ENCODE measurements around the gene OR10Z1. TPM values are rescaled to one million over a fixed set of nuclear protein-coding genes. Genes with fewer than 3 reads are reported as not detected.

The OR10Z1 gene
- polyA plus RNA-seq, 1 of the 3 experiments (the other 2 are of a cell fraction): not detected

- H2AFZ ChIP-seq (ENCODE audit: low read depth): peak overlapping the region; percentile 62
- no peak overlapping the region for H3K27ac ChIP-seq (ENCODE audit: low read depth in 2 of 2, low read length in 1 of 2)
- ChIA-PET CTCF (no interaction called here), POLR2A (no interaction called here)
- H3K4me3 ChIP-seq (ENCODE audit: low read depth in 2 of 2, low read length in 1 of 2): peak overlapping the region; percentile 35 to 46
- H3K9me3 ChIP-seq: no peaks in the 10 kb centered on the region
- no peak for DNase-seq
- no peaks in the 10 kb centered on the region for H3K4me1 ChIP-seq (ENCODE audit: control insufficient read depth in 1 of 2, insufficient read depth in 2 of 2, low read depth in 1 of 2, low read length in 1 of 2)
- H3K4me2 ChIP-seq: peak overlapping the region; percentile 69
- H4K20me1 ChIP-seq (ENCODE audit: insufficient read depth): no peaks in the 10 kb centered on the region
- H3K9ac ChIP-seq: no peak overlapping the region
- no peaks in the 10 kb centered on the region for H3F3A ChIP-seq (replicated peaks; ENCODE audit: insufficient read depth)
- H3K27me3 ChIP-seq (ENCODE audit: insufficient read depth): no peaks in the 10 kb centered on the region; the same call in 1 of the 2 replicates
- no peaks in the 10 kb centered on the region for H3K9me2 ChIP-seq
- 0% methylated on average over 7 of the region's 7 CpGs for WGBS (ENCODE audit: low lambda C conversion rate)
- H3K79me2 ChIP-seq (ENCODE audit: insufficient read depth): no peaks in the 10 kb centered on the region
- TF ChIP-seq, protein P1, sequence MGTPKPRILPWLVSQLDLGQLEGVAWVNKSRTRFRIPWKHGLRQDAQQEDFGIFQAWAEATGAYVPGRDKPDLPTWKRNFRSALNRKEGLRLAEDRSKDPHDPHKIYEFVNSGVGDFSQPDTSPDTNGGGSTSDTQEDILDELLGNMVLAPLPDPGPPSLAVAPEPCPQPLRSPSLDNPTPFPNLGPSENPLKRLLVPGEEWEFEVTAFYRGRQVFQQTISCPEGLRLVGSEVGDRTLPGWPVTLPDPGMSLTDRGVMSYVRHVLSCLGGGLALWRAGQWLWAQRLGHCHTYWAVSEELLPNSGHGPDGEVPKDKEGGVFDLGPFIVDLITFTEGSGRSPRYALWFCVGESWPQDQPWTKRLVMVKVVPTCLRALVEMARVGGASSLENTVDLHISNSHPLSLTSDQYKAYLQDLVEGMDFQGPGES (IDR thresholded peaks at IDR 0.05; ENCODE audit: low read depth, low read length): no peak
- TF ChIP-seq RCOR1 (IDR thresholded peaks at IDR 0.05; ENCODE audit: low read length) (no peak), EZH2phosphoT487 (IDR thresholded peaks at IDR 0.05; ENCODE audit: borderline replicate concordance, low read depth) (no peak), TCF12 (IDR thresholded peaks at IDR 0.05) (no peak), FOSL2 (IDR thresholded peaks at IDR 0.05; ENCODE audit: borderline replicate concordance, low read depth) (no peak), SIN3A (IDR thresholded peaks at IDR 0.05; ENCODE audit: borderline replicate concordance, low read depth, low read length) (no peak), RXRA (IDR thresholded peaks at IDR 0.05; ENCODE audit: borderline replicate concordance, low read depth) (no peak), YY1 (IDR thresholded peaks at IDR 0.05; ENCODE audit: low read depth) (no peak), GABPA (IDR thresholded peaks at IDR 0.05; ENCODE audit: low read depth) (no peak), NFIC (IDR thresholded peaks at IDR 0.05; ENCODE audit: borderline replicate concordance) (no peak), FOXJ3 (CRISPR knock-in tag; IDR thresholded peaks at IDR 0.05) (no peak), NRF1 (IDR thresholded peaks at IDR 0.05; ENCODE audit: low read depth, low read length) (no peak), TEAD4 (IDR thresholded peaks at IDR 0.05; ENCODE audit: borderline replicate concordance, insufficient read depth) (no peak), CHD2 (IDR thresholded peaks at IDR 0.05; ENCODE audit: low read length, partially characterized antibody) (no peak), MXI1 (IDR thresholded peaks at IDR 0.05; ENCODE audit: low read depth, low read length) (no peak), EP300 (IDR thresholded peaks at IDR 0.05; ENCODE audit: borderline replicate concordance in 1 of 2, low read depth in 1 of 2, low read length in 1 of 2) (no peak)
- TF ChIP-seq, protein P2, sequence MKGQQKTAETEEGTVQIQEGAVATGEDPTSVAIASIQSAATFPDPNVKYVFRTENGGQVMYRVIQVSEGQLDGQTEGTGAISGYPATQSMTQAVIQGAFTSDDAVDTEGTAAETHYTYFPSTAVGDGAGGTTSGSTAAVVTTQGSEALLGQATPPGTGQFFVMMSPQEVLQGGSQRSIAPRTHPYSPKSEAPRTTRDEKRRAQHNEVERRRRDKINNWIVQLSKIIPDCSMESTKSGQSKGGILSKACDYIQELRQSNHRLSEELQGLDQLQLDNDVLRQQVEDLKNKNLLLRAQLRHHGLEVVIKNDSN (IDR thresholded peaks at IDR 0.05; ENCODE audit: borderline replicate concordance, low read depth): no peak
- TF ChIP-seq, protein P3, sequence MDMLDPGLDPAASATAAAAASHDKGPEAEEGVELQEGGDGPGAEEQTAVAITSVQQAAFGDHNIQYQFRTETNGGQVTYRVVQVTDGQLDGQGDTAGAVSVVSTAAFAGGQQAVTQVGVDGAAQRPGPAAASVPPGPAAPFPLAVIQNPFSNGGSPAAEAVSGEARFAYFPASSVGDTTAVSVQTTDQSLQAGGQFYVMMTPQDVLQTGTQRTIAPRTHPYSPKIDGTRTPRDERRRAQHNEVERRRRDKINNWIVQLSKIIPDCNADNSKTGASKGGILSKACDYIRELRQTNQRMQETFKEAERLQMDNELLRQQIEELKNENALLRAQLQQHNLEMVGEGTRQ (IDR thresholded peaks at IDR 0.05; ENCODE audit: borderline replicate concordance, low read depth, low read length): no peak
- no peaks in the 10 kb centered on the region for H3K36me3 ChIP-seq (replicated peaks in 1 of 2; ENCODE audit: control insufficient read depth in 1 of 2, insufficient read depth in 2 of 2, low read length in 1 of 2)
Measured at GRCh38 chr1:158652721-158653334, 47.8 kb downstream of the OR10Z1 start.
